Esophagus muscularis mucosa (tissue), 4 donors: ENCODE data around the gene GPC1. TPM values are rescaled to one million over a fixed set of nuclear protein-coding genes. Genes with fewer than 3 reads are reported as not detected.

ENCODE experiments used
- DNase-seq: peaks from one replicate; pipeline ENCODE4 v3.0.0-alpha.2; 2017; ENCODE audit errors: extremely low spot score
- H3K27ac ChIP-seq, 4 donors: fragments of 200-600 bp; sonication (generic); replicated peaks in 1 of 4; 1 replicate in 3 of 4; 2 replicates in 1 of 4; pipeline ENCODE4 v1.5.1; 2016 to 2019; ENCODE audit warnings: mild to moderate bottlenecking in 1 of 4
- H3K27me3 ChIP-seq, 4 donors: fragments of 200-600 bp; sonication (generic); one replicate each; pipeline versions ENCODE4 v1.5.1 to v1.6.0; 2016 to 2019
- H3K36me3 ChIP-seq, 4 donors: fragments of 200-600 bp; sonication (generic); one replicate each; pipeline ENCODE4 v1.5.1; 2016 to 2019
- H3K4me1 ChIP-seq, 4 donors: fragments of 200-600 bp; sonication (generic); one replicate each; pipeline ENCODE4 v1.5.1; 2016 to 2019
- H3K4me3 ChIP-seq, 4 donors: fragments of 200-600 bp; sonication (generic); 1 replicate in 2 of 4; 2 replicates in 2 of 4; pipeline ENCODE4 v1.5.1; 2016 to 2019; ENCODE audit warnings: mild to moderate bottlenecking in 4 of 4, moderate library complexity in 1 of 4
- H3K9me3 ChIP-seq, 4 donors: fragments of 200-600 bp; sonication (generic); 1 replicate in 3 of 4; 2 replicates in 1 of 4; pipeline ENCODE4 v1.5.1; 2016 to 2019
- EP300 ChIP-seq: sonication (generic); formaldehyde crosslinking; IDR thresholded peaks from one replicate; pipeline ENCODE4 v1.6.1; 2017; ENCODE audit warnings: antibody characterized with exemption
- POLR2A ChIP-seq: fragments of 450-650 bp; IDR thresholded peaks from one replicate; pipeline ENCODE4 v1.6.1; 2017; ENCODE audit warnings: antibody characterized with exemption, moderate library complexity, mild to moderate bottlenecking, low read depth
- POLR2AphosphoS5 ChIP-seq, 2 donors: sonication (generic); formaldehyde crosslinking; IDR thresholded peaks; one replicate each; pipeline ENCODE4 v1.6.1; 2017; ENCODE audit warnings: antibody characterized with exemption in 2 of 2
- WGBS: methylation state at CpG from one replicate; pipeline ENCODE4 v1.1.5; 2018; 5-methylcytosine and 5-hydroxymethylcytosine counted together
- intact Hi-C: fragments of 100-400 bp; cut with DNase I; formaldehyde crosslinking; loops from one replicate; pipeline ENCODE4 v1.15.1; 2023
- total RNA-seq, 4 donors: library from RNA; depleted of rRNA; stranded (reverse); fragments of >200 nt; gene quantifications; one replicate each; pipeline versions ENCODE4 v1.1.0 to v1.2.1, GENCODE V29; 2016
- TF ChIP-seq, protein P1 (sequence below), 3 experiments: fragments of 200-600 bp in 2 of 3; fragments of 450-650 bp in 1 of 3; sonication (generic) in 2 of 3; IDR thresholded peaks; one replicate each; pipeline ENCODE4 v1.5.1; 2017 to 2019; ENCODE audit warnings: antibody characterized with exemption in 3 of 3, mild to moderate bottlenecking in 2 of 3, moderate library complexity in 1 of 3

The GPC1 gene
- total RNA-seq, 4 donors from 2014 or later: 29.1 to 71.5 (median 41.8) TPM

DNA sequence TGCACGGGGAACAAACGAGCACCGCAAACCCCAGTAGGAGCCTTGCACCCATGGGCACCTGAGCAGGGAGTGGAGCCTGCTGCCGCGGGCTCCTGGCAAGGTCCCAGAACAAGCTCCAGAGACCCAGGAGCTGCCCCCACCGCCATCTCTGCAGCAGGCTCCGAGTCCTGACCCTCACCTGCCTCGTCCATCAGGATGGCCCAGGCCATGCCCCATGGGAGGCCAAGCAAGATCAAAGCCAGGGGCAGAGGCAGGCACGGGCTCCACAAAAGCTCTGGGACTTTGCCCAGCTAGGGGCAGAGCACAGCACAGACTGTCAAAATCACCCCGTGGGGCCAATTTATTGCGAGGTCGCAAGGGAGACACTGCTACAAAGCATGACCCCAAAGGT is 43.6 kb downstream of the GPC1 start:
- H3K4me3 ChIP-seq: no peak overlapping the region
- no peaks in the 10 kb centered on the region for H3K4me1 ChIP-seq
- intact Hi-C loops: no loop called here
- peaks cover 0 to 13% (median 0%) of the 10 kb centered on the region in 4 donors for H3K9me3 ChIP-seq
- 74% methylated on average over 4 of the region's 12 CpGs for WGBS
- peak; percentile 91 for DNase-seq
- H3K27ac ChIP-seq: no peak overlapping the region
- H3K36me3 ChIP-seq: peaks cover 0 to 4% (median 0%) of the 10 kb centered on the region in 4 donors
- TF ChIP-seq EP300 (no peak), POLR2A (no peak), POLR2AphosphoS5 (IDR thresholded peaks at IDR 0.05) (no peak)
- TF ChIP-seq, protein P1, sequence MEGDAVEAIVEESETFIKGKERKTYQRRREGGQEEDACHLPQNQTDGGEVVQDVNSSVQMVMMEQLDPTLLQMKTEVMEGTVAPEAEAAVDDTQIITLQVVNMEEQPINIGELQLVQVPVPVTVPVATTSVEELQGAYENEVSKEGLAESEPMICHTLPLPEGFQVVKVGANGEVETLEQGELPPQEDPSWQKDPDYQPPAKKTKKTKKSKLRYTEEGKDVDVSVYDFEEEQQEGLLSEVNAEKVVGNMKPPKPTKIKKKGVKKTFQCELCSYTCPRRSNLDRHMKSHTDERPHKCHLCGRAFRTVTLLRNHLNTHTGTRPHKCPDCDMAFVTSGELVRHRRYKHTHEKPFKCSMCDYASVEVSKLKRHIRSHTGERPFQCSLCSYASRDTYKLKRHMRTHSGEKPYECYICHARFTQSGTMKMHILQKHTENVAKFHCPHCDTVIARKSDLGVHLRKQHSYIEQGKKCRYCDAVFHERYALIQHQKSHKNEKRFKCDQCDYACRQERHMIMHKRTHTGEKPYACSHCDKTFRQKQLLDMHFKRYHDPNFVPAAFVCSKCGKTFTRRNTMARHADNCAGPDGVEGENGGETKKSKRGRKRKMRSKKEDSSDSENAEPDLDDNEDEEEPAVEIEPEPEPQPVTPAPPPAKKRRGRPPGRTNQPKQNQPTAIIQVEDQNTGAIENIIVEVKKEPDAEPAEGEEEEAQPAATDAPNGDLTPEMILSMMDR (IDR thresholded peaks at IDR 0.05): no peak
- no peaks in the 10 kb centered on the region for H3K27me3 ChIP-seq

DNA sequence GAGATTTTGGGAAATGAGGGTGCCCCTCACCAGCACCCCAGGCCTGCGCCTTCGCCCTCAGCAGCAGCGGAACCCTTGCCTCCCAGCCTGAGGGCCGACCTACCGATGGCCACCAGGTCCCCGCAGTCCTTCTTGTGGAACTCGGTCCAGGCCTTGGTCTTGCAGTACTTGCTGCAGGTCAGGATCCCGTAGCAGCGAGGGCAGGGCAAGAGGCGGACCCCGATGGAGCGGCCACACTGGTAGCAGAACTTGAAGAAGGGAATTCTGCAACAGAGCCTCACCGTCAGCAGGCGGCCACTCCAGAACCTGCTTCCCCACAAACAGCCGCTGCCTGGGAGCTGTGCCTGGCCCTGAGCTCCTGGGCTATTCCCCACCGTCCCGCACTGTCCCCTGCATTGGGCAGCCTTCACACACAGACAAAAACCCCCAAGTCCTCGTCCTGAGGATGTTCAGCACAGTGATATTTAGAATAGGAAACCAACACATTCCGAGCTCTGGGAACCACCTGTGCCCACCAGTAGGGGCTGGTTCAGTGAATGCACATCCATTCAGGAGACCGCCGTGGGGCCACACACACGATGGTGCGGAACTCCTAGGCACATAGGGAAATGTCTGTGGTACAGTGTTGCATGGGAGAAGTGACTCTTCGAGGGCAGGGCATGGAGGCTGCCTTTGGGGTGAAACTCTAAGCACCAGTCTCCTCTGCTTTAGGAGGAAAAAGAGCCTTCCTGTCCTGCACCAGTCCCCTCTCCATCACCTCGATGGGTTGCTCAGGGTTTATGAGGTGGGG is 45.6 kb downstream of the GPC1 start:
- intact Hi-C loops: no loop called here
- Histone ChIP-seq H3K27me3 (no peaks in the 10 kb centered on the region), H3K27ac (no peak overlapping the region), H3K4me3 (no peak overlapping the region), H3K36me3 (peaks cover 0 to 4% (median 0%) of the 10 kb centered on the region in 4 donors), H3K4me1 (no peaks in the 10 kb centered on the region), H3K9me3 (peaks cover 0 to 7% (median 1%) of the 10 kb centered on the region in 4 donors)
- TF ChIP-seq POLR2AphosphoS5 (IDR thresholded peaks at IDR 0.05) (no peak), POLR2A (no peak), EP300 (no peak)
- TF ChIP-seq, protein P1 (IDR thresholded peaks at IDR 0.05): no peak
- WGBS: 93% methylated on average over 25 of the region's 25 CpGs
- DNase-seq: peak; percentile 81

DNA sequence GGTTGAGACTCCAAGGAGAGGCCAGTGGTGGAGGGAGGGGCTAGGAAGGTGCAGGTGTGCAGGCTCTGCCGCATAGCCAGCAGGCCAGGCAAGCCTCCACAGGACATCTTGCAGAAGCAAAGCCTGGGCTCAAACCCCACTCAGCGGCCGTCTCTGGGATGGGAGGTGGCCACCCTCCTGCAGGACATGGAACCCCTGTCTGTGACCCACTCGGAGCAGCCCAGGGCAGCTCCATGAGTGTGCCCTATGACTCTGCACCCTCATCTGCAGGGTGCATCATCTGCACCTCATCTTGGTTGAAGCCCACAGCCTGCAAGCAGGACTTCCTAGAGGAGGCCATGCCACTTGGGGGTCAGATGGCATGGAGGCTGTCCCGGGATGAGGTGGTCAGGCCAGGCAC is 46.3 kb downstream of the GPC1 start:
- Histone ChIP-seq H3K36me3 (peaks cover 0 to 4% (median 0%) of the 10 kb centered on the region in 4 donors), H3K9me3 (peaks cover 0 to 14% (median 4%) of the 10 kb centered on the region in 4 donors), H3K27ac (no peak overlapping the region), H3K4me3 (no peak overlapping the region), H3K27me3 (no peaks in the 10 kb centered on the region), H3K4me1 (no peaks in the 10 kb centered on the region)
- peak; percentile 45 for DNase-seq
- intact Hi-C loops: no loop called here
- TF ChIP-seq POLR2A (no peak), EP300 (no peak), POLR2AphosphoS5 (IDR thresholded peaks at IDR 0.05) (no peak)
- TF ChIP-seq, protein P1 (IDR thresholded peaks at IDR 0.05): no peak
- 96% methylated on average over 4 of the region's 5 CpGs for WGBS

DNA sequence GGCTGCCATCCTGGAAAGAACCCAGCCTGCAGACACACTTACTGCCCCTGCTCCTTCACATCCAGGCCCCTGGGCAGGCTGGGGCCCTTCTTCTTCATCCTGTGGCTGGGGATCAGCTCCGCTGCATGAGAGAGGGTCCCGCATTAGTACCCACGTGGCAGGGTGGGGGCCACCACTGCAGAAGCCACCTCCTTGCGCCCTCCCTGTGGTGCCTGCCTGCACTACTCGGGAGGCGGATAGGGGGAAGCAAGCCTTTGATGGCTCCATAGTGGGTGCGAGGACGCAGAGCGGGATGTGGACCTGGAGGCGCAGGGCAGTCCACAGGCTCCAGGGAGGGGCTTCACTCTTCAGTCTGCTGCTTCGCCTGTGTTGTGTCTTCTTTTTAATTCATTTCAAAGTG is 46.7 kb downstream of the GPC1 start:
- intact Hi-C loops: no loop called here
- peaks cover 0 to 4% (median 0%) of the 10 kb centered on the region in 4 donors for H3K36me3 ChIP-seq
- no peak for TF ChIP-seq POLR2A
- no peak for TF ChIP-seq EP300
- TF ChIP-seq, protein P1 (IDR thresholded peaks at IDR 0.05): no peak
- TF ChIP-seq POLR2AphosphoS5 (IDR thresholded peaks at IDR 0.05): no peak
- H3K27ac ChIP-seq: no peak overlapping the region
- H3K27me3 ChIP-seq: no peaks in the 10 kb centered on the region
- no peaks in the 10 kb centered on the region for H3K4me1 ChIP-seq
- DNase-seq: no peak
- 93% methylated on average over 5 of the region's 11 CpGs for WGBS
- peaks cover 0 to 18% (median 8%) of the 10 kb centered on the region in 4 donors for H3K9me3 ChIP-seq
- no peak overlapping the region for H3K4me3 ChIP-seq
